Measurements from ENCODE around the gene CCDC3. TPM values are rescaled to one million over a fixed set of nuclear protein-coding genes. Genes with fewer than 3 reads are reported as not detected.
"Not testable (repeated sequence)": the region's sequence is repeated elsewhere in the genome, so short reads cannot be mapped to it uniquely, and the experiment has no call there.

The CCDC3 gene
- total RNA-seq, 1 donor = 0.43 TPM

GRCh38 chr10:12984165-12984747, 17.3 kb downstream of the CCDC3 start:
- no peak for TF ChIP-seq CTCF (IDR thresholded peaks at IDR 0.05; ENCODE audit: insufficient read depth, low read depth, low read length)
- DNase-seq (ENCODE audit: low read depth) = peak; percentile 84
- H3K4me3 ChIP-seq (ENCODE audit: low read depth, low read length) = no peak overlapping the region

- H3K4me3 ChIP-seq (ENCODE audit: low read depth, low read length) = not testable (repeated sequence)
- DNase-seq (ENCODE audit: low read depth) = peak; percentile 77
Observed at GRCh38 chr10:12983568-12983967, 17.9 kb downstream of the CCDC3 start.

- H3K4me3 ChIP-seq (ENCODE audit: low read depth, low read length) = no peak overlapping the region
- no peak for TF ChIP-seq CTCF (IDR thresholded peaks at IDR 0.05; ENCODE audit: insufficient read depth, low read depth, low read length)
- peak; percentile 64 for DNase-seq (ENCODE audit: low read depth)
Observed at GRCh38 chr10:12981570-12981969, 19.9 kb downstream of the CCDC3 start.

- no peak for TF ChIP-seq CTCF (IDR thresholded peaks at IDR 0.05; ENCODE audit: insufficient read depth, low read depth, low read length)
- DNase-seq (ENCODE audit: low read depth) = no peak
- H3K4me3 ChIP-seq (ENCODE audit: low read depth, low read length) = no peak overlapping the region
Observed at GRCh38 chr10:12980713-12981306, 20.7 kb downstream of the CCDC3 start.

GRCh38 chr10:12980102-12980661, 21.3 kb downstream of the CCDC3 start:
- TF ChIP-seq CTCF (IDR thresholded peaks at IDR 0.05; ENCODE audit: insufficient read depth, low read depth, low read length) = no peak
- H3K4me3 ChIP-seq (ENCODE audit: low read depth, low read length) = no peak overlapping the region
- DNase-seq (ENCODE audit: low read depth) = no peak

GRCh38 chr10:12978891-12979290, 22.6 kb downstream of the CCDC3 start:
- no peak for DNase-seq (ENCODE audit: low read depth)
- no peak overlapping the region for H3K4me3 ChIP-seq (ENCODE audit: low read depth, low read length)
- no peak for TF ChIP-seq CTCF (IDR thresholded peaks at IDR 0.05; ENCODE audit: insufficient read depth, low read depth, low read length)

- DNase-seq (ENCODE audit: low read depth) = no peak
- H3K4me3 ChIP-seq (ENCODE audit: low read depth, low read length) = no peak overlapping the region
- no peak for TF ChIP-seq CTCF (IDR thresholded peaks at IDR 0.05; ENCODE audit: insufficient read depth, low read depth, low read length)
Observed at GRCh38 chr10:12975906-12976305, 25.6 kb downstream of the CCDC3 start.
